Measurements from ENCODE around the gene FAM50A. TPM values are rescaled to one million over a fixed set of nuclear protein-coding genes. Genes with fewer than 3 reads are reported as not detected.

FAM50A gene
- total RNA-seq, 2 donors from 2014 or later = 49.6 to 56.6 TPM

GRCh38 chrX:154436983-154437752, 6.8 kb upstream of the FAM50A start, which contains the start of gene GDI1:
GDI1 (plus strand) TSS chrX:154437154; CDS start chrX:154437255, 101 bp downstream.
- H3K27me3 Mint-ChIP-seq (ENCODE audit: low read depth) = no peaks in the 10 kb centered on the region
- no peaks in the 10 kb centered on the region for H3K9me3 Mint-ChIP-seq
- peaks cover 14% of the 10 kb centered on the region for H3K4me1 Mint-ChIP-seq (ENCODE audit: low read depth)
- H3K27ac Mint-ChIP-seq = peak within 1 kb of the TSS; percentile 90
- DNase-seq = peak; percentile 63 to 75
- ATAC-seq (replicated peaks in 1 of 2) = peak; percentile 72 to 73
- H3K4me3 Mint-ChIP-seq = peak within 1 kb of the TSS; percentile 87 to 89
- H3K36me3 Mint-ChIP-seq (ENCODE audit: insufficient read depth in 2 of 2) = peaks cover 3 to 10% of the 10 kb centered on the region in 2 donors

- H3K27ac Mint-ChIP-seq = peak overlapping the region; percentile 90
- ATAC-seq (replicated peaks in 1 of 2) = no peak
- no peaks in the 10 kb centered on the region for H3K27me3 Mint-ChIP-seq (ENCODE audit: low read depth)
- peaks cover 3 to 12% of the 10 kb centered on the region in 2 donors for H3K36me3 Mint-ChIP-seq (ENCODE audit: insufficient read depth in 2 of 2)
- DNase-seq = no peak
- H3K9me3 Mint-ChIP-seq = no peaks in the 10 kb centered on the region
- H3K4me1 Mint-ChIP-seq (ENCODE audit: low read depth) = peaks cover 14% of the 10 kb centered on the region
- peak overlapping the region; percentile 87 to 89 for H3K4me3 Mint-ChIP-seq
Measured at GRCh38 chrX:154437971-154438893, 5.7 kb upstream of the FAM50A start.

- DNase-seq (no peak), ATAC-seq (replicated peaks in 1 of 2) (no peak)
- H3K9me3 Mint-ChIP-seq = no peaks in the 10 kb centered on the region
- peaks cover 14% of the 10 kb centered on the region for H3K4me1 Mint-ChIP-seq (ENCODE audit: low read depth)
- H3K36me3 Mint-ChIP-seq (ENCODE audit: insufficient read depth in 2 of 2) = peaks cover 3 to 12% of the 10 kb centered on the region in 2 donors
- no peak overlapping the region for H3K4me3 Mint-ChIP-seq
- no peaks in the 10 kb centered on the region for H3K27me3 Mint-ChIP-seq (ENCODE audit: low read depth)
- H3K27ac Mint-ChIP-seq = no peak overlapping the region
Measured at GRCh38 chrX:154439841-154440240, 4.1 kb upstream of the FAM50A start.

- H3K4me1 Mint-ChIP-seq (ENCODE audit: low read depth) = peaks cover 14% of the 10 kb centered on the region
- H3K27ac Mint-ChIP-seq = no peak overlapping the region
- H3K36me3 Mint-ChIP-seq (ENCODE audit: insufficient read depth in 2 of 2) = peaks cover 3 to 12% of the 10 kb centered on the region in 2 donors
Measured at GRCh38 chrX:154440623-154441357, 3.2 kb upstream of the FAM50A start.

GRCh38 chrX:154441564-154441963, 2.4 kb upstream of the FAM50A start:
- Mint-ChIP-seq H3K27me3 (ENCODE audit: low read depth) (no peaks in the 10 kb centered on the region), H3K36me3 (ENCODE audit: insufficient read depth in 2 of 2) (peaks cover 3 to 12% of the 10 kb centered on the region in 2 donors), H3K4me1 (ENCODE audit: low read depth) (peaks cover 7% of the 10 kb centered on the region), H3K9me3 (no peaks in the 10 kb centered on the region), H3K4me3 (no peak overlapping the region), H3K27ac (no peak overlapping the region)
- DNase-seq (no peak), ATAC-seq (replicated peaks in 1 of 2) (no peak)

More at GRCh38 chrX:154440623-154441357, 3.2 kb upstream of the FAM50A start:
- H3K9me3 Mint-ChIP-seq = no peaks in the 10 kb centered on the region
- ATAC-seq (replicated peaks in 1 of 2) (no peak), DNase-seq (no peak)
- no peak overlapping the region for H3K4me3 Mint-ChIP-seq
- H3K27me3 Mint-ChIP-seq (ENCODE audit: low read depth) = no peaks in the 10 kb centered on the region

GRCh38 chrX:154441984-154442707, 1.8 kb upstream of the FAM50A start:
- Mint-ChIP-seq H3K4me3 (no peak overlapping the region), H3K27me3 (ENCODE audit: low read depth) (no peaks in the 10 kb centered on the region), H3K36me3 (ENCODE audit: insufficient read depth in 2 of 2) (peaks cover 3 to 12% of the 10 kb centered on the region in 2 donors), H3K27ac (no peak overlapping the region), H3K9me3 (no peaks in the 10 kb centered on the region), H3K4me1 (ENCODE audit: low read depth) (peaks cover 7% of the 10 kb centered on the region)
- ATAC-seq (replicated peaks in 1 of 2) = no peak
- DNase-seq = no peak

GRCh38 chrX:154443479-154443910, 446 bp upstream of the FAM50A start:
- Mint-ChIP-seq H3K4me3 (peak overlapping the region; percentile 63 to 81), H3K4me1 (ENCODE audit: low read depth) (peaks cover 2% of the 10 kb centered on the region), H3K27me3 (ENCODE audit: low read depth) (no peaks in the 10 kb centered on the region), H3K9me3 (no peaks in the 10 kb centered on the region), H3K36me3 (ENCODE audit: insufficient read depth in 2 of 2) (peaks cover 0 to 6% of the 10 kb centered on the region in 2 donors), H3K27ac (no peak overlapping the region)
- peak; percentile 2 to 3 for ATAC-seq (replicated peaks in 1 of 2)
- no peak for DNase-seq

- Mint-ChIP-seq H3K36me3 (ENCODE audit: insufficient read depth in 2 of 2) (peaks cover 0 to 6% of the 10 kb centered on the region in 2 donors), H3K27ac (no peak overlapping the region), H3K4me3 (peak overlapping the region; percentile 55 to 56), H3K4me1 (ENCODE audit: low read depth) (no peaks in the 10 kb centered on the region), H3K27me3 (ENCODE audit: low read depth) (no peaks in the 10 kb centered on the region), H3K9me3 (no peaks in the 10 kb centered on the region)
- ATAC-seq (replicated peaks in 1 of 2) (no peak), DNase-seq (no peak)
Measured at GRCh38 chrX:154444755-154445246, 860 bp downstream of the FAM50A start.

GRCh38 chrX:154445776-154446175, 1.8 kb downstream of the FAM50A start:
- H3K27ac Mint-ChIP-seq = no peak overlapping the region
- DNase-seq (no peak), ATAC-seq (replicated peaks in 1 of 2) (no peak)
- H3K36me3 Mint-ChIP-seq (ENCODE audit: insufficient read depth in 2 of 2) = peaks cover 0 to 6% of the 10 kb centered on the region in 2 donors
- no peaks in the 10 kb centered on the region for H3K27me3 Mint-ChIP-seq (ENCODE audit: low read depth)
- no peaks in the 10 kb centered on the region for H3K9me3 Mint-ChIP-seq
- peak overlapping the region in 1 of 2 donors; percentile 46 for H3K4me3 Mint-ChIP-seq
- H3K4me1 Mint-ChIP-seq (ENCODE audit: low read depth) = no peaks in the 10 kb centered on the region

- Mint-ChIP-seq H3K4me3 (no peak overlapping the region), H3K4me1 (ENCODE audit: low read depth) (no peaks in the 10 kb centered on the region), H3K36me3 (ENCODE audit: insufficient read depth in 2 of 2) (peaks cover 0 to 6% of the 10 kb centered on the region in 2 donors), H3K27me3 (ENCODE audit: low read depth) (no peaks in the 10 kb centered on the region), H3K27ac (no peak overlapping the region), H3K9me3 (no peaks in the 10 kb centered on the region)
- DNase-seq (no peak), ATAC-seq (replicated peaks in 1 of 2) (no peak)
Measured at GRCh38 chrX:154446430-154446829, 2.5 kb downstream of the FAM50A start.

- H3K9me3 Mint-ChIP-seq = no peaks in the 10 kb centered on the region
- H3K27me3 Mint-ChIP-seq (ENCODE audit: low read depth) = peaks cover 7% of the 10 kb centered on the region
- ATAC-seq (replicated peaks in 1 of 2) (no peak), DNase-seq (no peak)
- peaks cover 0 to 3% of the 10 kb centered on the region in 2 donors for H3K36me3 Mint-ChIP-seq (ENCODE audit: insufficient read depth in 2 of 2)
- H3K4me1 Mint-ChIP-seq (ENCODE audit: low read depth) = no peaks in the 10 kb centered on the region
- no peak overlapping the region for H3K4me3 Mint-ChIP-seq
- H3K27ac Mint-ChIP-seq = no peak overlapping the region
Measured at GRCh38 chrX:154448484-154448883, 4.5 kb downstream of the FAM50A start.

- Mint-ChIP-seq H3K36me3 (ENCODE audit: insufficient read depth in 2 of 2) (peaks cover 0 to 4% of the 10 kb centered on the region in 2 donors), H3K9me3 (no peaks in the 10 kb centered on the region), H3K4me3 (no peak overlapping the region)
Measured at GRCh38 chrX:154449618-154450017, 5.7 kb downstream of the FAM50A start.

More at GRCh38 chrX:154449618-154450017, 5.7 kb downstream of the FAM50A start:
- H3K27ac Mint-ChIP-seq = no peak overlapping the region
- no peaks in the 10 kb centered on the region for H3K4me1 Mint-ChIP-seq (ENCODE audit: low read depth)
- ATAC-seq (replicated peaks in 1 of 2) (no peak), DNase-seq (no peak)
- H3K27me3 Mint-ChIP-seq (ENCODE audit: low read depth) = peaks cover 8% of the 10 kb centered on the region

Data from activated T-cell treated with anti-CD3 and anti-CD28 coated beads, Interleukin-2, amount 50 U/mL, for 72 hours (primary cell).